Measurements from ENCODE around the gene ARID5B. TPM values are rescaled to one million over a fixed set of nuclear protein-coding genes. Genes with fewer than 3 reads are reported as not detected.
A peak's percentile ranks its signal among the peaks of the same experiment; 100 is the strongest.

ARID5B gene
- polyA plus RNA-seq, 3 donors = 1.00 to 2.5 (median 1.5) TPM

DNA sequence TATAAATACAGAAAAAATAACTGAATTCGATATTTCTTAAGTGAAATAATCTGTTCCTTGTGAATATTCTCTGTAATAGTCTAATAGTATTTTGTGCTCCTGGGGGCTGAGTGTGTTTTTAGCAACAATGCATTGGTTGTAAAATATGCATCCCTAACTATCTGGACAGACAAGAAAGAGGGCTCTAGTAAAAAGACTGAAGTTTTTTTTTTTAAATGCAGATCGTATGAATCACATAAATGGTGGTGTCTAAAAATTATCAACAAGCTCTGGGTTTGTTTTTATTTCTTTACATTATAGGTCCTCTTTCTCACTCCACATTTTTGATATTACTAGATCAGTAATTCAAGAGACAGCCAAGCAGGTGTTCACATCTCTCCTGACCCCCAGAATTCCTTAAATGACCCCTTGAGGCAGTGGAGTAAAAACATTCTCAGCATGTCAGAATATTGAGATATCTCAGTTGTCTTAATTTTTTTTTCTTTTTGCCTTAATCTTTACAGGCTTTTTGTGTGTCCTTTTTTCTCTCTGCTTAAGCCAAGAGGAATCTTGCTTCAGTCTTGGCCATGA lies 18.2 kb downstream of the ARID5B start:
- DNase-seq = no peak
- peak overlapping the region in 1 of 7 donors; percentile 33 for H3K27ac Mint-ChIP-seq
- no peaks in the 10 kb centered on the region for H3K79me2 ChIP-seq (ENCODE audit: insufficient read depth, low read length)

DNA sequence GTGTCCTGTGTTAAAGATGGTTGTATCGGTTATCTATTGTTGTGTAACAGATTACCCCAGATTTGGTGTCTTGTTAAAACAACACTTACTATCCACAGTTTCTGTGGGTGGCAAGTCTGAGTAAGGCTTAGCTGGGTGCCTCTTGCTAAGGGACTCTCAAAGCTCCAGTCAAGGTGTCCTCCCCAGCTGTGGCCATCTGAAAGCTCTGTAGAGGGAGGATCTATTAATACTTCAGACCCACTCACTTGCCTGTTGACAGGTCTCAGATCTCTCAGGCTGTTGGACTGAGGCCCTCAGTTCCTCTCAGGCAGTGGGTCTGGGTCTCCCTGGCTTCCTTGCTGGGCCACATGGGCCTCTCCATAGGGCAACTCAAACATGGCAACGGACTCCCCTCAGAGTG lies 19.6 kb downstream of the ARID5B start:
- no peak overlapping the region for H3K9ac ChIP-seq (ENCODE audit: insufficient read depth, low read length, poor library complexity, severe bottlenecking)
- H4K20me1 ChIP-seq (ENCODE audit: insufficient read depth, low read length) = no peaks in the 10 kb centered on the region
- Mint-ChIP-seq H3K4me3 (no peak overlapping the region), H3K9me3 (peaks cover 7 to 12% (median 8%) of the 10 kb centered on the region in 7 donors), H3K4me1 (peaks cover 15% of the 10 kb centered on the region), H3K36me3 (peaks cover 6 to 24% of the 10 kb centered on the region in 2 donors), H3K27me3 (ENCODE audit: low read depth in 3 of 3) (no peaks in the 10 kb centered on the region), H3K27ac (peak overlapping the region in 1 of 7 donors; percentile 7)
- WGBS (ENCODE audit: insufficient coverage) = no CpG with 5 or more reads among the region's 2 CpGs
- no peak for TF ChIP-seq CTCF (IDR thresholded peaks at IDR 0.05)
- H3K9me3 ChIP-seq (replicated peaks in 1 of 2; ENCODE audit: control insufficient read depth in 1 of 2, insufficient read depth in 1 of 2, low read length in 2 of 2) = peaks cover 0 to 10% of the 10 kb centered on the region in 2 donors
- H3K4me3 ChIP-seq (replicated peaks in 1 of 3; ENCODE audit: low read depth in 2 of 3, low read length in 3 of 3) = no peak overlapping the region
- no peaks in the 10 kb centered on the region for H3K27me3 ChIP-seq (ENCODE audit: control insufficient read depth in 2 of 2, insufficient read depth in 2 of 2, low read length in 2 of 2)
- intact Hi-C loops (cut with micrococcal nuclease) = no loop called here
- no peak overlapping the region for H3K27ac ChIP-seq (ENCODE audit: low read depth in 1 of 2, low read length in 2 of 2)
- H3K36me3 ChIP-seq (replicated peaks in 1 of 2; ENCODE audit: control insufficient read depth in 1 of 2, insufficient read depth in 2 of 2, low read length in 2 of 2) = no peaks in the 10 kb centered on the region
- H3K4me1 ChIP-seq (ENCODE audit: control insufficient read depth in 1 of 2, insufficient read depth in 2 of 2, low read length in 2 of 2) = no peaks in the 10 kb centered on the region
- H3K79me2 ChIP-seq (ENCODE audit: insufficient read depth, low read length) = no peaks in the 10 kb centered on the region
- DNase-seq = no peak
- H3K4me2 ChIP-seq (replicated peaks; ENCODE audit: extremely low read depth, low read length, poor library complexity, severe bottlenecking) = no peak overlapping the region
- no peak overlapping the region for H2AFZ ChIP-seq (ENCODE audit: insufficient read depth, low read depth, low read length, poor library complexity, severe bottlenecking)

More for the DNA sequence above, 18.2 kb downstream of the ARID5B start:
- Mint-ChIP-seq H3K36me3 (peaks cover 10 to 20% of the 10 kb centered on the region in 2 donors), H3K27me3 (ENCODE audit: low read depth in 3 of 3) (no peaks in the 10 kb centered on the region), H3K9me3 (peaks cover 5 to 12% (median 8%) of the 10 kb centered on the region in 7 donors), H3K4me3 (no peak overlapping the region), H3K4me1 (peaks cover 15% of the 10 kb centered on the region)
- WGBS (ENCODE audit: insufficient coverage) = no CpG with 5 or more reads among the region's 2 CpGs
- no peak overlapping the region for H3K9ac ChIP-seq (ENCODE audit: insufficient read depth, low read length, poor library complexity, severe bottlenecking)
- no peaks in the 10 kb centered on the region for H3K27me3 ChIP-seq (ENCODE audit: control insufficient read depth in 2 of 2, insufficient read depth in 2 of 2, low read length in 2 of 2)
- no peak overlapping the region for H3K4me3 ChIP-seq (replicated peaks in 1 of 3; ENCODE audit: low read depth in 2 of 3, low read length in 3 of 3)
- intact Hi-C loops (cut with micrococcal nuclease) = no loop called here
- H3K4me2 ChIP-seq (replicated peaks; ENCODE audit: extremely low read depth, low read length, poor library complexity, severe bottlenecking) = no peak overlapping the region
- TF ChIP-seq CTCF (IDR thresholded peaks at IDR 0.05) = no peak
- no peaks in the 10 kb centered on the region for H4K20me1 ChIP-seq (ENCODE audit: insufficient read depth, low read length)
- no peaks in the 10 kb centered on the region for H3K4me1 ChIP-seq (ENCODE audit: control insufficient read depth in 1 of 2, insufficient read depth in 2 of 2, low read length in 2 of 2)
- no peak overlapping the region for H2AFZ ChIP-seq (ENCODE audit: insufficient read depth, low read depth, low read length, poor library complexity, severe bottlenecking)
- peaks cover 4% of the 10 kb centered on the region in 2 donors for H3K36me3 ChIP-seq (replicated peaks in 1 of 2; ENCODE audit: control insufficient read depth in 1 of 2, insufficient read depth in 2 of 2, low read length in 2 of 2)
- H3K27ac ChIP-seq (ENCODE audit: low read depth in 1 of 2, low read length in 2 of 2) = no peak overlapping the region
- peaks cover 0 to 10% of the 10 kb centered on the region in 2 donors for H3K9me3 ChIP-seq (replicated peaks in 1 of 2; ENCODE audit: control insufficient read depth in 1 of 2, insufficient read depth in 1 of 2, low read length in 2 of 2)
